Inflammatory macrophage treated with lipopolysaccharide for 4 hours (primary cell): Measurements from ENCODE around the gene MLIP.

Experiments used
- DNase-seq: peaks from one replicate; pipeline ENCODE4 v3.0.0-alpha.2; 2020

The MLIP gene

GRCh38 chr6:54289426-54289825 is 178.2 kb downstream of the MLIP start:
- DNase-seq: no peak

GRCh38 chr6:54291146-54291545 is 179.9 kb downstream of the MLIP start:
- DNase-seq: no peak

GRCh38 chr6:54291738-54292137 is 180.5 kb downstream of the MLIP start:
- DNase-seq: no peak

- no peak for DNase-seq
These were observed 183.8 kb downstream of the MLIP start for GRCh38 chr6:54294965-54295532.

- DNase-seq: no peak
These were observed 188.5 kb downstream of the MLIP start for GRCh38 chr6:54299542-54300269.

GRCh38 chr6:54301770-54302169 is 190.5 kb downstream of the MLIP start:
- DNase-seq: no peak

GRCh38 chr6:54307439-54307910 is 196.2 kb downstream of the MLIP start:
- DNase-seq: no peak

GRCh38 chr6:54308289-54308985 is 197.2 kb downstream of the MLIP start, which contains the start of gene TINAG:
Gene TINAG (plus strand): TSS chr6:54308441. CDS start chr6:54308551, 110 bp downstream.
- DNase-seq: no peak

GRCh38 chr6:54308986-54309315 is 197.7 kb downstream of the MLIP start:
- no peak for DNase-seq

- DNase-seq: no peak
These were observed 199.3 kb downstream of the MLIP start for GRCh38 chr6:54310377-54311152.

- no peak for DNase-seq
These were observed 204.4 kb downstream of the MLIP start for GRCh38 chr6:54315656-54316055.
